Activated CD4-positive, alpha-beta T cell treated with anti-CD3 and anti-CD28 coated beads, Interleukin-2, amount 50 U/mL, for 48 hours (primary cell): ENCODE results near the gene PHLDB3.
A peak's percentile ranks its signal among the peaks of the same experiment; 100 is the strongest.
"Not testable (repeated sequence)": the region's sequence is repeated elsewhere in the genome, so short reads cannot be mapped to it uniquely, and the experiment has no call there.

Experiments used
- DNase-seq, 2 experiments: peaks; one replicate each; pipeline ENCODE4 v3.0.0-alpha.2; 2020

PHLDB3 gene

GRCh38 chr19:43439032-43439708 is 65.4 kb downstream of the PHLDB3 start:
- DNase-seq, result no peak

DNA sequence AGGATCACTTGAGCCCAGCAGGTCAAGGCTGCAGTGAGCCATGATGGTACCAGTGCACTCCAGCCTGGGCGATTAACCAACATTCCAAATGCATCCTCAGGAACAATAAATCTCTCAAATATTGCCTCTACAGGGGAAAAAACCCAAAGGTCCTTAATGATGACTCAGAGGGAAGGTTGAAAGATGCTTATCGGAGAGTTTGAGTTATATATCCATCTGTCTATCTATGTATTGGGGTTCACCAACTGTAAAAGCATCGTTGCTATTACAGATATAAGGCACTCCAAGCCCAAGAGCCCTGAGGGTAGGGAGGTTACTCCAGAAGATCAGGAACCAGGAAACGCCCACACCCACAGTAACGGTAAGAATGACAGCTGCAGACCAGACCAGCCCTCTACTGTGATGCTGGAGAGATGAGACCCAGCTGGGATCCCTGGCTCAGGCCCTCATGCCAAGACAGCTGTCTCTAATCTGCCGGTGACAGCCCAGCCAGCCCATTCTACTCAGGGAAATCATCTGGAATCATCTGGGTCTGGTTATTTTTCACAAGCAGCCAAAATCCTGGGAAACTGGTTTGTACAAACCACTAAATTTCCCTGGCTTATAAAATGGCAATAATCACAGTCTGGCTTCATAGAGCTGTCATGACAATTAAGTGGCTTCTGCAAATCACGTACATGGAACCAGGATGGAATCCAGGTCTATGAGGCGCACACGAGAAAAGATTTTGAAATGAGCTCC is 66.1 kb downstream of the PHLDB3 start:
- DNase-seq, result peak in 1 of 2 experiments; percentile 30

DNA sequence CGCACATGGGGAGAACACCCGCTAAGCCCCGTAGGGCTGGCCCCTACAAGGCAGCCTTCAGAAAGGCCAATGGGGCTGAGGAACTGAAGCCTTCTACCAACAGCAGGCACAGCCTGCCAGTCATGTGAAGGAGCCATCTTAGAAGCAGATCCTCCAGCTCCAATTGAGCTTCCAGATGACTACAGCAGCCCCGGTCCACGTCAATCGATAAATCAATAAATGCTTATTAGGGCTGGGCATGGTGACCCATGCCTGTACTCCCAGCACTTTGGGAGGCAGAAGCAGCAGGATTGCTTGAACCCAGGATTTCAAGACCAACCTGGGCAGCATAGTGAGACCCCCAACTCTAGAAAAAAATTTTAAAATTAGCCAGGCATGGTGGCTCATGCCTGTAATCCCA is 66.8 kb downstream of the PHLDB3 start:
- no peak for DNase-seq

DNA sequence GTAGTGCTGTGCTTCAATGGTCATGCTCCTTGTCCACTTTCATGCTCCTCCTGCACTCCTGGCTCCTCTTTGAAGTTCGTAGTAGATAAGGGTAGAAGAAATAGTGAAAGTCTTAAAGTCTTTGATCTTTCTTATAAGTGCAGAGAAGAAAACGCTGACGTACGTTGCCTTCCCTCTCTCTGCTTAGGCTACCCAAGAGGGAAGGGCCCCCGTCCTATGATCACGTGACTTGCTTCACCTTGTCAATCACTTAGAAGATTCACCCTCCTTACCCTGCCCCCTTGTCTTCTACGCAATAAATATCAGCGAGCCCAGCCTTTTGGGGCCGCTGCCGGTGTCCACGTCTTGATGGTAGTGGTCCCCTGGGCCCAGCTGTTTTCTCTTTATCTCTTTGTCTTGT is 67.3 kb downstream of the PHLDB3 start:
- DNase-seq, result not testable (repeated sequence)

DNA sequence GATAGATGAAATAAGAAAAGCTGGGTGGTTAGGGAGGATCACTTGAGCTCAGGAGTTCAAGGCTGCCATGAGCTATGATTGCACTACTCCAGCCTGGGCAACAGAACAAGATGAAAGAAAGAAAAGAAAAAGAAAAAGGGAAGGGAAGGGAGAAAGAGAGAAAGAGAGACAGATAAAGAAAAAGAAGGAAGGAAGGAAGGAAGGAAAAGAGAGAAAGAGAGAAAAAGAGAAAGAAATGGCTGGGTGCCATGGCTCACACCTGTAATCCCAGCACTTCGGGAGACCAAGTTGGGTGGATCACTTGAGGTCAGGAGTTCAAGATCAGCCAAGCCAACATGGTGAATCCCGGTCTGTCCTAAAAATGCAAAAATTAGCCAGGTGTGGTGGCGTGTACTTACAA is 68.8 kb downstream of the PHLDB3 start:
- no peak for DNase-seq

DNA sequence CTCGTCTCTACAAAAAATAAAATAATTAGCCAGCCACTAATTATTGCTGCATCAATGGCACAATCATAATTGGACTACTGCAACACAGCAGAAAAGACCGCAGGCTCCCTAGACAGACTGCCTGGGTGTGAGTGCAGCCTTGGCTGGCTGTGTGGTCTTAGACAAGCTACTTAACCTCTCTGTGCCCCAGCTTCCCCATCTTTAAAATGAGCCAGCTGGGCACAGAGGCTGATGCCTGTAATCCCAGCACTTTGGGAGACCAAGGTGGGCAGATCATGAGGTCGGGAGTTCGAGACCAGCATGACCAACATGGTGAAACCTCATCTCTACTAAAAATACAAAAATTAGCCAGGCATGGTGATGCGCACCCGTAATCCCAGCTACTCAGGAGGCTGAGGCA is 70.9 kb downstream of the PHLDB3 start:
- DNase-seq, result no peak

DNA sequence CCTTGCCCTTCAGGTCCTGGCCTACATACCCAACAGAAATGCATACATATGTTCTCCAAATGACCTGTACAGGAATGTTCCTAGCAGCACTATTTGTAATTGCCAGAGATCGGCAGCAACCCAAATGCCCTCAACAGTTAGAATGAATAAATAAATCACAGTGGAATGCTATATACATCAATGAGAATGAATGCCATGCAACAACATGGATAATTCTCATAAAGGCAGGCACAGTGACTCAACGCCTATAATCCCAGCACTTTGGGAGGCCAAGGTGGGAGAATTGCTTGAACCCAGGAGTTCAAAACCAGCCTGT is 71.2 kb downstream of the PHLDB3 start:
- DNase-seq, result no peak

DNA sequence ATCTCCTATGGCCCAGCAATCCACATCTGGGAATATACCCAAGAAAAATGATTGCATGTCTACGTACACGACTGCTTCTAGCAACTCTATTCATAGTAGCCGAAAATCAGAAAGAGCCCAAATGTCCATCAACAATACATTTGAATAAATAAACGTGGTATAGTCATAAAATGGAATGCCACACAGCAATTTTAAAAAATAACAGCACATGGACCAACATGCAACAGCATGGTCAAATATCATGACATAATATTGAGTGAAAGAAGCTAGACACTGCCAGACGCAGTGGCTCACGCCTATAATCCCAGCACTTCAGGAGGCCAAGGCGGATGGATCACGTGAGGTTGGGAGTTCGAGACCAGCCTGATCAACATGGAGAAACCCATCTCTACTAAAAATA is 73.6 kb downstream of the PHLDB3 start:
- no peak for DNase-seq

GRCh38 chr19:43430142-43430710 is 74.3 kb downstream of the PHLDB3 start:
- DNase-seq, result no peak

DNA sequence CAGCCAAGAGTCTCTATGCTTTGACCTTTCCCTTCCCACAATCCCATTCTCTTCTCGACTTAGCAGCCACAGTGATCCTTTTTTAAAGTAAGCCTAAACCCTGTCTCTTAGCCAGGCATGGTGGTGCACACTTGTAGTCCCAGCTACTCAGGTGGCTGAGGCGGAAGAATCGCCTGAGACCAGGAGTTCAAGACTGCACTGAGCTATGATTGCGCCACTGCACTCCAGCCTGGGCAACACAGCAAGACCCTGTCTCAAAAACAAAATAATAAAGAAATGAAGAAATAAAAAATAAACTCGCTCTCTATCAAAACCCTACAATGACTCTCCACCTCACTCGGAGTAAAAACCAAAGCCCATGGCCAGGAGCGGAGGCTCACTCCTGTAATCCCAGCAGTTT is 75.2 kb downstream of the PHLDB3 start:
- DNase-seq, result no peak

DNA sequence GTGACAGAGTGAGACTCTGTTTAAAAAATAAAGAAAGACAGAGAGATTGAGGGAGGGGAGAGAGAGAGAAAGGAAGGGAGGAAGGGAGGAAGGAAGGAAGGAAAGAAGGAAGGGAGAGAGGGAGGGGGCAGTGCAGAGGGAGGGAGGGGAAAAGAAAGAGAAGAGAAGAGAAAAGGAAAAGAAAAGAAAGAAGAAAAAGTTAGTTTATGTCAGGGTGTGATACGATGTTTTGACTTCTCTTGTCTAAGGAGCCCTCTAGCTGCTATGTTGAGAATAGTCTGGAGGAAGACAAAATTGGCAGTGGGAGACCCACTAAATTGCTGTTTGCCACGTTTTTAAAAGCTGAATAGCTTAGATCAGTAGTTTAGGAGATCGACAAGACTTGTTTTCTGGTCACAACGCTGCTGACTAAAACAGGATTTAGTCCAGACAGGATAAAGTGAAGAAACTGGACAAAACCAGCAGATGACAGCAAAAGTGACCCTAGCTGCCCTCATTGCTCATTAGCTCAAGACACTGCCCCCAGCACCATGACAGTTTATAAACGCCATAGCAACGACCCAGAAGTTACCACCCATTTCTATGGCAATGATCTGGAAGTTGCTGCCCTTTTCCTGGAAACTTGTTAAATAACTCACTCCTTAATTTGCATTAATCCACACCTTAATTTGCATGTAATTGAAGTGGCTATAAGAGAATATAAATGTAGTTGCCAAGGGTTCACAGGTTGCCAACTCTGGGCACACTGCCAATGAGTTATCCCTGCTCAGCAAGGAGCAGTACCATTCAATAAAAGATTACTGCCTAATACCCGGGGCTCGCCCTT is 78.8 kb downstream of the PHLDB3 start:
- no peak for DNase-seq
